Activated CD4-positive, alpha-beta T cell treated with anti-CD3 and anti-CD28 coated beads for 4 hours (primary cell): ENCODE results near the gene HUWE1.

Experiments
- DNase-seq, 2 donors: peaks; one replicate each; pipeline ENCODE4 v3.0.0-alpha.2; 2020

The HUWE1 gene

DNA sequence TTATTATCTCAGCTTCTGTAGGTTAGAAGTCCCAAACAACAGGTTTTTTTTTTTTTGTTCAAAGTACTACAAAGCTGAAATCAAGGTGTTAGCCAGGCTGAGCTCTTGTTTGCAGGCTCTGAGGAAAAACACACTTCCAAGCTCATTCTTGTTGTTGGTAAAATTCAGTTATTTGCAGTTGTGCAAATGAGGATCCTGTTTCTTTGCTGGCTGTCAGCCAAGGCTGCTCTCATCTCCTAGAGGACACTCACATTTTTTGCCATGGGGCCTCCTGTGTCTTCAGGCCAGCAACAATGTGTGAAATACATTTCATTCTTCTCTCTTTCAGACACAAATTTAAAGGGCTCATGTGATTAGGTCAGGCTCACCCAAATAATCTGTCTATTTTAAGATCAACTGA, 192.1 kb downstream of the HUWE1 start:
- DNase-seq, result no peak

DNA sequence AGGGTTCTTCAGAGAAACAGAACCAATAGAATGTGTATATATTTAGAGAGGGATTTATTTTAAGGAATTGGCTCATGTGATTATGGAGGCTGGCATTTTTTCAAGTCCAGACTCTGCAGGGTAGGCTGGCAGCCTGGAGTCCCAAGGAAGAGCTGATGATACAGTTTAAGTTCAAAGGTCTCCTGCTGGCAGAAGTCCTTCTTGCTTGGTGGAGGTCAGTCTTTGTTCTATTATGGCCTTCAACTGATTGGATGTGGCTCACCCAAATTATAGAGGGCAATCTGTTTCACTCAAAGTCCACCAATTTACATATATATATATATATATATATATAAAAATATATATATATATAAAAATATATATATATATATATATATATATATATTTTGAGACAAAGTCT, 200.2 kb downstream of the HUWE1 start:
- DNase-seq, result no peak

GRCh38 chrX:53483838-53484405, 202.6 kb downstream of the HUWE1 start:
- no peak for DNase-seq

DNA sequence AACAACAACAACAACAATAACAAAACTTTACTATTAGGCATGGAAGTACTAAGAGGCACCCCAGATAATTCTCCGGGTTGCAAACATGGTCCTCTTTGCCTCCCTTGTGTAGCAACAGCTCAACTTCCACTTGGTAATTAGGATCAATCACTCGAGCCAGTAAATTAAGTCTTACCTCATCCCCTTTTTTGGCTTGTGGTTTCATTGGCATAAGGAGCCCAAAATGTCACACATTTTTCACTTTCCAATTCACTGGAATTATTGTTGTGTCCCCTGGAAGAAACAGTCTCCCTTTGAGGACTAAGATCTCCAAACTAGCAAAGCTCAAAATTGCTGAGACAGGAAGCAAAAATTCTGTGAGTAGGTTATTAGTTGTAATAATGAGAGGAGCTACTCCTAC, 203.1 kb downstream of the HUWE1 start:
- no peak for DNase-seq
